PC-3 (cell line): Measurements from ENCODE around the gene TPK1. TPM values are rescaled to one million over a fixed set of nuclear protein-coding genes. Genes with fewer than 3 reads are reported as not detected.

Experiments
- ATAC-seq: fragments of 200-7000 bp; cut with Tn5 transposase; 2 replicates; pipeline ENCODE4 v1.9.1; 2020; ENCODE audit warnings: mild to moderate bottlenecking, moderate library complexity
- BruUV-seq: library from RNA; stranded (reverse); fragments of 400-500 nt; replicated peaks from 2 replicates; lab custom pipeline; 2021; lab: Mats Ljungman, UMichigan
- CTCF ChIA-PET: fragments of 300-600 bp; sonication (Branson Sonifier 250); formaldehyde crosslinking; loops from one replicate; lab custom pipeline; 2022; ENCODE audit warnings: antibody characterized with exemption; lab: Charles Lee
- POLR2A ChIA-PET: fragments of 300-600 bp; sonication (Branson Sonifier 250); formaldehyde crosslinking; loops from one replicate; lab custom pipeline; 2022; ENCODE audit warnings: antibody characterized with exemption; ENCODE audit not compliant: unreplicated experiment; lab: Charles Lee
- DNase-seq: peaks from one replicate; pipeline ENCODE4 v3.0.0-alpha.2; 2015
- H2AFZ ChIP-seq: fragments of 300-600 bp; sonication (generic); 2 replicates; pipeline ENCODE4 v1.6.0; 2016; ENCODE audit warnings: antibody characterized with exemption, low read length
- H3F3A ChIP-seq: fragments of 300-600 bp; sonication (generic); one replicate; pipeline ENCODE4 v1.6.0; 2017; ENCODE audit warnings: antibody characterized with exemption, low read length, control low read depth, mild to moderate bottlenecking; ENCODE audit not compliant: unreplicated experiment
- H3K27ac ChIP-seq: fragments of 300-600 bp; sonication (generic); 2 replicates; pipeline ENCODE4 v1.5.1; 2016; ENCODE audit warnings: mild to moderate bottlenecking, low read length
- H3K27me3 ChIP-seq: fragments of 300-600 bp; sonication (generic); 2 replicates; pipeline ENCODE4 v1.6.1; 2016; ENCODE audit warnings: low read length, mixed read lengths
- H3K36me3 ChIP-seq: fragments of 300-600 bp; sonication (generic); 2 replicates; pipeline ENCODE4 v1.6.1; 2016; ENCODE audit warnings: low read depth, mixed run types, low read length, mixed read lengths
- H3K4me1 ChIP-seq: fragments of 300-600 bp; sonication (generic); 2 replicates; pipeline ENCODE4 v1.5.1; 2016; ENCODE audit warnings: low read length; ENCODE audit not compliant: insufficient read depth
- H3K4me2 ChIP-seq: fragments of 300-600 bp; sonication (generic); 2 replicates; pipeline ENCODE4 v1.6.0; 2016; ENCODE audit warnings: low read length
- H3K4me3 ChIP-seq: fragments of 300-600 bp; sonication (generic); 2 replicates; pipeline ENCODE4 v1.5.1; 2016; ENCODE audit warnings: mild to moderate bottlenecking, low read length, mixed read lengths
- H3K79me2 ChIP-seq: fragments of 300-600 bp; sonication (generic); 2 replicates; pipeline ENCODE4 v1.6.1; 2017; ENCODE audit warnings: low read length, mixed read lengths
- H3K9ac ChIP-seq: fragments of 300-600 bp; sonication (generic); 2 replicates; pipeline ENCODE4 v1.6.0; 2016; ENCODE audit warnings: mild to moderate bottlenecking, low read length
- H3K9me2 ChIP-seq: fragments of 300-600 bp; sonication (generic); replicated peaks from 2 replicates; pipeline ENCODE4 v1.6.1; 2016; ENCODE audit warnings: mixed run types, low read length, mixed read lengths
- H3K9me3 ChIP-seq: fragments of 300-600 bp; sonication (generic); 2 replicates; pipeline ENCODE4 v1.6.1; 2016; ENCODE audit warnings: low read length, mixed read lengths
- H4K20me1 ChIP-seq: fragments of 300-600 bp; sonication (generic); 2 replicates; pipeline ENCODE4 v1.6.1; 2016; ENCODE audit warnings: low read length, mixed read lengths
- CTCF ChIP-seq: fragments of 300-600 bp; sonication (generic); conservative IDR thresholded peaks from 2 replicates; pipeline ENCODE4 v1.5.1; 2017; ENCODE audit warnings: antibody characterized with exemption, low read depth, mild to moderate bottlenecking, low read length
- EZH2 ChIP-seq: fragments of 300-600 bp; sonication (generic); IDR thresholded peaks from one replicate; pipeline ENCODE4 v1.6.1; 2017; ENCODE audit warnings: antibody characterized with exemption, mild to moderate bottlenecking, low read length; ENCODE audit not compliant: unreplicated experiment
- EZH2phosphoT487 ChIP-seq: fragments of 300-600 bp; sonication (generic); IDR thresholded peaks from 2 replicates; pipeline ENCODE4 v1.6.1; 2018; ENCODE audit warnings: mild to moderate bottlenecking, antibody characterized with exemption, low read length, borderline replicate concordance
- intact Hi-C: fragments of 100-400 bp; cut with micrococcal nuclease; formaldehyde crosslinking; loops from 2 replicates; pipeline ENCODE4 v1.9.0; 2023
- total RNA-seq: library from RNA; depleted of rRNA; stranded (reverse); fragments of >200 nt; gene quantifications from 2 replicates; pipeline ENCODE4 v1.2.3, GENCODE V29; 2014

TPK1 gene
- total RNA-seq, 1 experiment from 2014 or later: 4.5 TPM

GRCh38 chr7:144474363-144474762 lies 361.5 kb downstream of the TPK1 start:
- DNase-seq (no peak), ATAC-seq (no peak)
- Histone ChIP-seq H3K9me3 (no peaks in the 10 kb centered on the region), H3K4me1 (no peaks in the 10 kb centered on the region), H3K36me3 (no peaks in the 10 kb centered on the region), H3K79me2 (no peaks in the 10 kb centered on the region), H3F3A (no peaks in the 10 kb centered on the region), H3K4me2 (no peak overlapping the region), H3K9ac (no peak overlapping the region), H3K9me2 (no peaks in the 10 kb centered on the region), H2AFZ (no peak overlapping the region), H3K27ac (no peak overlapping the region), H4K20me1 (no peaks in the 10 kb centered on the region), H3K4me3 (no peak overlapping the region), H3K27me3 (no peaks in the 10 kb centered on the region)
- ChIA-PET POLR2A (no interaction called here), CTCF (no interaction called here)
- intact Hi-C loops: no loop called here
- TF ChIP-seq CTCF (no peak), EZH2phosphoT487 (no peak), EZH2 (no peak)
- no TSS peak for BruUV-seq

- ChIA-PET CTCF (no interaction called here), POLR2A (no interaction called here)
- ATAC-seq (no peak), DNase-seq (no peak)
- H3K9ac ChIP-seq: no peak overlapping the region
- no peaks in the 10 kb centered on the region for H3K4me1 ChIP-seq
- no peaks in the 10 kb centered on the region for H3K79me2 ChIP-seq
- no peak overlapping the region for H2AFZ ChIP-seq
- no peaks in the 10 kb centered on the region for H3K27me3 ChIP-seq
- no peaks in the 10 kb centered on the region for H4K20me1 ChIP-seq
- no peak overlapping the region for H3K4me3 ChIP-seq
- no peaks in the 10 kb centered on the region for H3F3A ChIP-seq
- intact Hi-C loops: no loop called here
- H3K9me2 ChIP-seq: no peaks in the 10 kb centered on the region
- TF ChIP-seq EZH2phosphoT487: no peak
- no peak for TF ChIP-seq EZH2
- no peak for TF ChIP-seq CTCF
- no peaks in the 10 kb centered on the region for H3K36me3 ChIP-seq
- no peak overlapping the region for H3K27ac ChIP-seq
- no peak overlapping the region for H3K4me2 ChIP-seq
- no peaks in the 10 kb centered on the region for H3K9me3 ChIP-seq
- BruUV-seq: no TSS peak
These were observed 361.9 kb downstream of the TPK1 start for GRCh38 chr7:144473908-144474307.

GRCh38 chr7:144470078-144470477 lies 365.8 kb downstream of the TPK1 start:
- Histone ChIP-seq H3K36me3 (no peaks in the 10 kb centered on the region), H3K4me1 (no peaks in the 10 kb centered on the region), H3K9ac (no peak overlapping the region), H3K4me2 (no peak overlapping the region), H4K20me1 (no peaks in the 10 kb centered on the region), H3K9me2 (no peaks in the 10 kb centered on the region), H3K9me3 (no peaks in the 10 kb centered on the region), H3K27me3 (peaks cover 4% of the 10 kb centered on the region), H3F3A (no peaks in the 10 kb centered on the region), H2AFZ (no peak overlapping the region), H3K27ac (no peak overlapping the region), H3K79me2 (no peaks in the 10 kb centered on the region), H3K4me3 (no peak overlapping the region)
- ChIA-PET POLR2A (no interaction called here), CTCF (interaction anchor here (0.6 kb wide), 1 partner anchor 16 kb away, joined by 3 read pairs; no protein-coding TSS in a partner anchor)
- intact Hi-C loops: no loop called here
- no TSS peak for BruUV-seq
- no peak for ATAC-seq
- TF ChIP-seq EZH2phosphoT487: no peak
- no peak for TF ChIP-seq EZH2
- TF ChIP-seq CTCF: no peak
- DNase-seq: no peak
